Measurements from ENCODE around the gene POMGNT2.
"Not testable (repeated sequence)": the region's sequence is repeated elsewhere in the genome, so short reads cannot be mapped to it uniquely, and the experiment has no call there.

Gene POMGNT2

GRCh38 chr3:43053291-43053690 lies 52.6 kb downstream of the POMGNT2 start:
- no peak overlapping the region for H3K4me3 ChIP-seq (ENCODE audit: low read depth, low read length)
- no peak for DNase-seq (ENCODE audit: low read depth)
- TF ChIP-seq CTCF (IDR thresholded peaks at IDR 0.05; ENCODE audit: insufficient read depth, low read depth, low read length, missing control alignments): no peak

- no peak for DNase-seq (ENCODE audit: low read depth)
- TF ChIP-seq CTCF (IDR thresholded peaks at IDR 0.05; ENCODE audit: insufficient read depth, low read depth, low read length, missing control alignments): no peak
- H3K4me3 ChIP-seq (ENCODE audit: low read depth, low read length): no peak overlapping the region
Measured at GRCh38 chr3:43048470-43048869, 57.4 kb downstream of the POMGNT2 start.

- no peak for TF ChIP-seq CTCF (IDR thresholded peaks at IDR 0.05; ENCODE audit: insufficient read depth, low read depth, low read length, missing control alignments)
- no peak for DNase-seq (ENCODE audit: low read depth)
Measured at GRCh38 chr3:43046583-43046982, 59.3 kb downstream of the POMGNT2 start.

GRCh38 chr3:43045079-43045478 lies 60.8 kb downstream of the POMGNT2 start:
- not testable (repeated sequence) for DNase-seq (ENCODE audit: low read depth); H3K4me3 ChIP-seq (ENCODE audit: low read depth, low read length)

More at GRCh38 chr3:43046583-43046982, 59.3 kb downstream of the POMGNT2 start:
- no peak overlapping the region for H3K4me3 ChIP-seq (ENCODE audit: low read depth, low read length)

- TF ChIP-seq CTCF (IDR thresholded peaks at IDR 0.05; ENCODE audit: insufficient read depth, low read depth, low read length, missing control alignments): no peak
- DNase-seq (ENCODE audit: low read depth): no peak
- H3K4me3 ChIP-seq (ENCODE audit: low read depth, low read length): no peak overlapping the region
Measured at GRCh38 chr3:43043793-43044192, 62.1 kb downstream of the POMGNT2 start.

- H3K4me3 ChIP-seq (ENCODE audit: low read depth, low read length): no peak overlapping the region
- DNase-seq (ENCODE audit: low read depth): no peak
- no peak for TF ChIP-seq CTCF (IDR thresholded peaks at IDR 0.05; ENCODE audit: insufficient read depth, low read depth, low read length, missing control alignments)
Measured at GRCh38 chr3:43043071-43043766, 62.7 kb downstream of the POMGNT2 start.

GRCh38 chr3:43041517-43041916 lies 64.4 kb downstream of the POMGNT2 start:
- TF ChIP-seq CTCF (IDR thresholded peaks at IDR 0.05; ENCODE audit: insufficient read depth, low read depth, low read length, missing control alignments): no peak
- DNase-seq (ENCODE audit: low read depth): no peak
- H3K4me3 ChIP-seq (ENCODE audit: low read depth, low read length): no peak overlapping the region

Data from GM12865 (cell line).